Stimulated activated CD4-positive, alpha-beta T cell treated with anti-CD3 and anti-CD28 coated beads, Interleukin-12 subunit alpha, Interleukin-12 subunit beta, amount 100 ng/mL, for 48 hours (primary cell): ENCODE measurements around the gene MINAR2.

Experiments used
- DNase-seq, 3 donors: peaks; one replicate each; pipeline ENCODE4 v3.0.0-alpha.2; 2020; ENCODE audit warnings: low read depth in 2 of 3, low spot score in 1 of 3

The MINAR2 gene, protein sequence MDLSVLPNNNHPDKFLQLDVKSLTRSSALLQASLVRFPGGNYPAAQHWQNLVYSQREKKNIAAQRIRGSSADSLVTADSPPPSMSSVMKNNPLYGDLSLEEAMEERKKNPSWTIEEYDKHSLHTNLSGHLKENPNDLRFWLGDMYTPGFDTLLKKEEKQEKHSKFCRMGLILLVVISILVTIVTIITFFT

DNA sequence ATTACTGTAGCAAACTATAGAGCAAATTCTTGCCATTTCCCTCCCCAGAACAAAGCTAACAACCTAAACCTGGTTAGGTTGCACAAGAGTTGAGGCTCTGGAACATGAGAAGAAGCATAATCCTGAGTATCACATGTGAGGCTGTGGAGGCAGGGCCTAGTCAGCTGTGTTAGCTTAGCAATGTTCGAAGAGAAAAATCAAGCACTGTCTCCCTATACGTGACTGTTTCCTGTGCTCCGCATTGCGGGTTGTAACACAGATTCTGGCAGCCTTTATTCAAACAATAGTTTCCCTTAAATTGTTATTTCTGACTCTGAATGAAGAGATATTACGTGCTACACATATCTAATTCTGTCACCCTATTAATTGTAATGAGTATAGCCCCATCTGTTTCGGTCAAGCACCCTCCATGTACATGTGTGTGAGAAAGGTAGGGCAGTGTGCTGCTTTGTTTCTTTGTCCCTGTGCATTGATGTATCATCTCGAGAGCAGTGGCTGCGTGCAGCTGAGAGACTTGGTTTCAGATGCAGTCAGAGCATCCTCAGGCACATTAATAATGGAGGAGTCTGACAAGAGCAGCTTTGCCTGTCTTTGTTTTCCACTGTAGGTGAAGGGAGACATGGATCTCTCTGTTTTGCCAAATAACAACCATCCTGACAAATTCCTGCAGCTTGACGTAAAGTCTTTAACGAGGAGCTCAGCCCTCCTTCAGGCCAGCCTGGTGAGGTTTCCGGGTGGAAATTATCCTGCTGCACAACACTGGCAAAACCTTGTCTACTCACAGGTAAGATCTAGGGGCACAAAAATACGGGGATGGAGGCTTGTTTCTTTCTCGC, at the start of gene MINAR2:
Gene MINAR2, plus strand, starts transcription at position 523 of the 836 bp plus-strand sequence. Its CDS starts 97 bp downstream, at position 620.
- DNase-seq: no peak

DNA sequence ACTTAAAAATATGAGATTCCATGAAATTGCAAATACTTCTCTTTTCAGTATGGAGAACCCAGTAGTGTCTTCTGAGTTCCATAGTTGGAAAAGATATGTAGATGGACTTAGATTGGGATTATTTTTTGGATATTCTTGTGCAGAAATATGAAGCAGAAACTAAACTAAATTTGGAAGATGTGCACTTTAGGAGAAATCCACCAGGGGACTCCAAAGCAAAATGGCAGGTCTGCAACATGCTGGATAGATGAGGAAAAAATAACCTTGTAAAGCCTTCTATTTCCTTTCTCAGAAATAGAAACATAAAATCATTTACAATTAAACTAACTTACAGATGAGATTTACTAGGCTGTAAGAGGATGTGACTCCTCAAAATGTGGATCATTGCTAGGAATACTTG, 49.2 kb upstream of the MINAR2 start:
- no peak for DNase-seq

DNA sequence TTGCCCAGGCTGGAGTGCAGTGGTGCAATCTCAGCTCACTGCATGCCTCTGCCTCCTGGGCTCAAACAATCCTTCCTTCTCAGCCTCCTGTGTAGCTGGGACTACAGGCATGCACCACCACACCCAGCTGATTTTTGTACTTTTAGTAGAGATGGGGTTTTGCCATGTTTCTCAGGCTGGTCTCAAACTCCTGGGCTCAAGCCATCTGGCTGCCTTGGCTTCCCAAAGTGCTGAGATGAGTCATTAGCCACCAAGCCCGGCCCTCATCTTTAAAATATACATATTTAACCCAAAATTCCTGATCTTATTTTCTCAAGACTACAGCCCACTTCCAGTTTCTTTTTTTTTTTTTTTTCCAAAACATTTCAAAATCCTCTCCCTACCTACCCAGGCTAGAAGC, 31.7 kb upstream of the MINAR2 start:
- DNase-seq: no peak

DNA sequence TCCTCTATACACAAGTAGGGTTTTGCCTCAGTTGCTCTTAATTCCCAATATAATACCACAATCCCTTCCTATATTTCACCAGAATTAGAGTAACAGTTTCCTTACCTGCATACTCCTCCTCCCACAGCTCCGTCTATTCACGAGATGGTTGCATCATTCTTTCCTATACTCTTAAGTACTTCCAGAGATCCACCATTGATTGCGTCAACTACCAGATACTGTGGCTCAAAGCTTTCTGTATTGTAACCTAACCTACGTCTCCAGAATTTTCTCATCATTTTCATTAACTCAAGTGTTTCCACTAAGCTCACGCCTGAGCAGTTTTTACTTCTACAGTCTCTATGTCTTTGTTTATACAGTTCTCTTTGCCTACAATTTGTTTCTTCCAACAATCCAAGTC, 31.2 kb upstream of the MINAR2 start:
- DNase-seq: no peak

DNA sequence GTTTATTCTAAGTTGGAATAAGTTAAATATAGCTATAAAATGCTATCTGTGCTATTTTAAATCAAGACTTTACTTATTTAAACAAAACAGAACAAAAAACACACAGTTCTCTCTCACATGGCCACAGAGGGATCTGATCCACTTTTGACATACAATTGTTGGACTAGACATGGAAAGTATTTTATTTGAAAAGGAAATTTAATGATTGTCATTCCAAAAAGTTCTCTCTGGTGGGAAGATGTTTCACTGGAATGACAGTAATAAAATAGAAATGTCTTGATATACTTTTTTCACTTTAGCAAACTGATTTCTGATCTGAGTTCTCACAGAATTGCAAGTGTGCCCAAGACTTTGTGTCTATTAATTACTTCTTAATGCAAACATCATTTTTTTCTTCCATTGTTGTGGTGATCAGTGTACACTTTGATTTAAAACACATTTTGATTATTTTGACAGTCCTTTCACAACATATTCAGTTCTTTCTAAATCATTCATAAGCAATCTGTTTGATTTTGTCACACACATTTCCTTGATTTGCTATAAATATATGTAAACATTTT, 30.1 kb upstream of the MINAR2 start:
- DNase-seq: no peak

DNA sequence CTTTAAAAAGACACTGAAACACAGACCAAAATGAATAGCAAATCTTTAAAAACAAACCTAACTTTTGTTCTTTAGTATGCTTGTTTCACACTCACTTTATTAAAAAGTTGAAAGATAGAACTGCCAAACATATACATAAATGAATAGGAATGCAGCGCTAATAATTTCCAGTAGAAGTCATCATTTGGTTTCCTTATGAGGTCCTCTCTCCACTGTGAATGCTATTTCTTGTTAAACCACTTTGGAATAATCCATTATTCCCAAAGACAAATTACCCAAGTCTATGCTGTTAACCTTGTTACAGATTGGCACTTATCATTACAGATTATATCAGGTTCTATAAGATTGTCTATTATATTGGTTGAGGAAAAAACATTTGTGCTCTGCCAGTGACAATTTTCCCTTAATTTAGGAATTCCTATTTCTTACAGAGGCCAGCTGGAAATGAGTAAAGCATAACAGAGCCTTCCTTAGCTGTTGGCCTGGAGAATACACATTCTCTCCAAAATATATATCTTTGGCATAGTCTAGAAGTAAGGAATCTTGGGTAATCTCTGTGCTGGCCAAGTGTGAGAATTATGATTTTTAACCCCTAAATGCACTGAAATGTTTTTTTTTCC, 29.3 kb upstream of the MINAR2 start:
- DNase-seq: no peak

DNA sequence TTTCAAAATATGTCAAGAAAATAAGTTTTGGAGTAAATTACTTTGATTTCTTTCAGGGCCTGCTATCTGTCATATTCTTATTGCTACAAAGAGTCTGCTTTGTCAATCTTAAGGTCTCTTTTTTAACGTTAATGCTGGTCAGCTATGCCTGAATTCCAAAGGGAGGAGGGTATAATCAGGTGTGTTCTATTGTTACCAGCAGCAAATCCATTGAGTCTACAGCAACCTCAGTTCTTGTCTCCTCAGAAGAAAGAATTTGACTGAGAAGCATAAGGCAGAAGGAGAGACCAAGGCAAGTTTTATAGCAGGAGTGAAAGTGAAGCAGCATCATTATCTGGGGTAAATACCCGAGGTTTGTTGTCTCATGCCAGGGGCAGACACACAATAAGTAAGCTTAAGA, 23.7 kb upstream of the MINAR2 start:
- no peak for DNase-seq

DNA sequence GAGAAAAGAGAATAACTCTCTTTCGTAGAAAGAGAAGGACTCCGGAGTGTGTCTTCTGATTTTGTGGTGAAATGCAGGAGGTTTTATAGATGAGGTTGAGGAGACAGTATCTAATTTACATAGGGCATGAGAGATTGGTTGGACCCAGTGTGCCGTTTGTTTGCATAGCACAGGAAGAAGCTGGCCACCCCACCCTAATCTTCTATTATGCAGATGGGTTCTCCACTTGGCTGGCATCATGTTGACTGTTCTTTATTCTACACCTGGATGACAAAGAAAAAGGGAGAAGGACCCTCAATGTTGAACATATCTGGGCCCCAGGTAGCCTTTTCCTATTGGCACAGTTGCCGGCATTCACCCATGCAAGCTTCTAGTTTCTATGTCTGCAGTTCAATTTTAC, 23.2 kb upstream of the MINAR2 start:
- no peak for DNase-seq

DNA sequence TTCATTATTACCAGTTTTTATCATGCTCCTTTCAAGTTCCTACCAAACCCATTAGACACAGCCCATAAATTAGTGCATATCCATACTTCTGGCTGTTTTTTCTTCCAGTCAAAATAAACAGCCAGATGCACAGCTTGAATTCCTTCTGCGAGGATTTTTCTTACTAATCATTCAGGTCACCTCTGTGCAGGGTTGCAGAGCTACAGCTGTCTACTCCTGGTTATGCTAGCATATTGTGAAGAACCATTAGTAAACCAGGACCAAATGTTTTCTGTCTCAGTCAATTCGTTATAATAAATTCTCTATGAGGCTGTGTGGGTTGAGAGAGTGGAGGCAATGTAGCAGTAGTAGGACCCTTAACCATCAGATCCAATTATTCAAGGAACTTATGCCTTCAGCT, 8.1 kb upstream of the MINAR2 start:
- no peak for DNase-seq

DNA sequence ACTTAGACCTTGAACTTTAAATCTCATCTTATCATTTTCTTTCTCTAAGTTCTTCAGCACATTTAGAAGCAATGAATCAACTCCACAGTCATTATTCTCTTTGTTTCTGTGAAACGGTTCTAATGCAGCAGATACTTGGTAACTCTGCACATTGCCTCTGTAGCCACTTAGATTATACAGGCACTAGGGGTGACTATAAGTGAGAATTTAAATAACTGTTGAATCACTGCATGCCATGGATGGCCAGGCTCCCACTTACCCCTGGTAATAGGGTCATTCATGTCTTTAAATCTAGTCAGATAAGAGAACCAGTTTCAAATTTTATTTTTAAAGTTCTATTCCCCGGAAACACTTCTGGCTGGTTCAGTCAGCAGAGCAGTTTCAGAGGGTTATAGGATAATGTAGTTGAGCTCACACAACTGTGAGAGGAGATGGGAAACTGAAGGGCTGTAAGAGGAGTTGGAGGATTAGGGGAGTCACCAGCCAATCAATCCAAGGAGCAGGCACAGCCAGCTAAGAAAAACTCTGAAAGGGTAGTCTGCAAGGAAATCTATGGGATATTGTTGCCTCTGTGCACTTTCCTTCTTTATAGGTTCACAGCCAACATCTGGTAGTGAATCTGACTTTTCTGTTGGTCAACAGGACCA, 4.2 kb upstream of the MINAR2 start:
- DNase-seq: no peak

DNA sequence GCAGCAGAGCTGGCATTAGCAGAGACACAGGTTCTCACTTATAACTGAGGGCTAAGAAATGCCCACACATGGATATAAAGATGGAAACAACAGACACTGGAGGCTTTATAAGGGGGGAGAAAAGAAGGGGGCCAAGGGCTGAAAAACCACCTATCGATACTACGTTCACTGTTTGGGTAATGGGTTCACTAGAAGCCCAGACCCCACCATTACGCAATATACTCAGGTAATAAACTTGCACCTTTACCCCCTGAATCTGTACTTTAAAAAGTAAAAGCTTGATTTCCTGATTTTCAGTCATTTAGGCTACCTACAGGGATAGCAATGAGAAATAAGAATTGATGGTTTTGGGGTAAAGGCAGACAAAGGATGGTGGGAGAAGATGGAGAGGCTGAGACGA, 1.9 kb upstream of the MINAR2 start:
- DNase-seq: no peak

DNA sequence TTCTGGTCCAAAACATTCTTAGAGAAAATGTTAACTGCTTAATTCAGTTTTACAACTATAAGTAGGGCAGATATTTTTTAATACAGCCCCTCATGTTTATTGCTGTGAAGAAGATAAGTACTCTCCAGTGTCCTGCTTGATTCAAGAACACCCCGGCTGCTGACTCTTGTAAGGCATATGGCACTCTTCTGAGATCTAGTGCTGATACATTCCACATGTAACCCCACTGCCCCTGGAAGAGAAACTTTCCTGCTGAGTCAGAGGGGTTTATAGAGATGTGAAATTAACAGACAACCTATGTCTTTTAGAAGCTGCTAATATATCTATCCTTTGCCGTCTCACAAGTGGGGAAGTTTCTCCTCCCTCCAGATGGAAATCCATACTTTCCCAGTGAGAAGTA, 1.0 kb upstream of the MINAR2 start:
- no peak for DNase-seq

DNA sequence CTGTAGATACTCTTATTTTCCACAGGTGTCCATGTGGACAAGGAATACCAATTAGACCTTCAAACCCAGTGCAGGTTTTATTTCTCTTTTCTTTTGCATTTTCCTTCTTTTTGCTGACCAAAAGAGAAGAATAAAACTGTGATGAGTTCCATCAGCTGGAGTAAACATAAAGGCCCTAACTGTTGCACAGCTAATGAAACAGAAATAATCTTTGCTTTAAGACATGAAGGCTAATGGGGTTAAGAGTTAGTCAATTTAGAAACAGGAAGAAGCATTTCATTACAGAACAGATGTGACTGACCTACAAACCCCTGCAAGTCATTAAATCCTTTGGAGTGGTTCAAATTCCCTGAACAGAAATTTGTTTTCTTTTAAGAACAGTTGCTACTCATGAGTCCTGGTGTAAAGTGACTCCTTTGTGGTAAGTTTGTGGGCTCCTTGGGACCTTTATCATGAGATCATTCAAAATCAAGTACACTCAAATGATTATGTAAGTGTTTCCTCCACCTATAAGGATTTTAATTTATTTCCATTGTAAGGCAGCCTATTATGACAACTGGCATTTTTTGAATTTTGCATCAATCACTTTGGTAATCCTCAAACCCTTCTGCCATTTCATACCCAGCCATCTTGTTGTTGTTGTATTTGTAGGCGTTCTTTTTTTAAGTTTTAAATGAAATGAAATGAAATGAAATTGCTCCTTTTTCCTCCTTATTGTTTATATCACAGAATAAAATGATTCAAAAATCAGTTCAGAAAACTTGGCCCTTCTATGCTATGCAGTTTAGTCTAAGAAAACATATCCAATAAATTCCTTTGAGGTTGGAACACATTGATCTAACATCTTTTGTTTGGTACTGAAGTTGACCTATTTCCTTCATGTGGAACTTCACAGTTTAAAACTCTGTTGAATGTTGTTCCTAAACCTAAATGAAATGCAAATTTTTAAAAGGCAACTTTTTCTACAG, 1.3 kb downstream of the MINAR2 start:
- no peak for DNase-seq

DNA sequence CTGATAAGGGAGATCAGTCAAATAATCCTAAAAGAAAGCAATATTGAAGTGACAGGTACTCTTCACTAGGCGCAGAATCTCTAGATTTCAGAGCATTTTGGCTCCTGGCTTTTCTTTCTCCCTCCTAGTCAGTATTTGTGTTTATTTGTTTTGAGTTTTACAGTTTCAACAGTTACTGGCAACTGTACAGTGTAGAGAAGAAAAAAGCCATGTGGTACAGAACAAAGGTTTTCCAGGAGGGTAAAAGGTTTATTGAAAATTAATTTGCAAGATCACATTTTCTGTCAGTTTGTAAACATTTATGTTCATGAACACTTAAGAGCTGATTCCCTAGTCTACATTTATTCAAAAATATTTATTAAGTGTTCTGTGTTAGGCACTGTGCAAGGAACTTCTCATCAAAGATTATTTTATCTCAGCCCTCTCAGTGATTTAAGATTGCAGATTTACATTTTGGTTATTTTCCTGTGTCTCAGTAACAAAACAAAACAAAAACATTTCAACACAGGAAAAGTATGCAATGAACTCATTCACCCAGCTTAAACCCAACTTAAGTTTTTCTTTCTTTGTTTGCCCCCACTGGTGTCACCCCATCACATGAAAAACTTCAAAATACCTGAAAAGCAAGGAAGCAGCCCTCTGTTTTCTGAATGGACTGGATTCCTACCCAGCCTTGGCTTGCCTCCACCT, 12.9 kb downstream of the MINAR2 start:
- DNase-seq: no peak

DNA sequence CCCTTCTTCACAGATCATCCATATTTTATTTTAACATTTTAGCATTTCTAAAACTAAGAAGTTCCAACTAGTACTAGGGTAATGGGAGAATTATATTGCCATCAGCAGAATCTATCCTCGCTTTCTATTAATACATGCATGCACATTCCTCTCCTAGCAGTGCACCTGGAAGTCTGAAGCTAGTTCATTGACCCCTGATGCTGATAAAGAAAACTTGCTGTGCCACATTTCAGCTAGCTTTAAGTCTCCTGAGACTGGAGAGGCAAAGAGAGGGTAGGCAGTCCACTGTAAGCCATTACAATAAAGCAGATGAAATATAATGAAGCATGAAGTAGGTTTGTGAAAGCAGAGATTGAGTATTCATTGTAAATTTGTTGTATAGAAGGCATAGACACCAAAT, 15.8 kb downstream of the MINAR2 start:
- DNase-seq: no peak

DNA sequence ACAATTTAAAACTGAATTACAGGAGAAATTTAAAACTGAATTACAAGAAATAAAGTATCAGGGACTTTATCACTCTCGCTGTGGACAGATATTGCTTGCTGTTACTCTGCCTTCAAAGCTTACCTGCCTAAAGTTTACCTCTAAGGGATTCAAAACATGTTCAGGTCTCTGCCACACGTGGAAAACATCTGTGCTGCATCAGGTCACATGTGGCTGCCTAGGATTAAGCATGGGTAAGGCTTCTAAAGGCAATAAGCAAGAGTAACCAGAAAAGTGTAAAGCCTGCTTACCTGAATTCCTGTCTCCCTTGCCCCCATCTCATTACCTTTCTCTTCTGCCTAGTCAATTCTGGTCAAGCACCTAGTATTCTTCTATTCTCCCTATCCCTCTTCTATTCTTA, 18.9 kb downstream of the MINAR2 start:
- DNase-seq: no peak

DNA sequence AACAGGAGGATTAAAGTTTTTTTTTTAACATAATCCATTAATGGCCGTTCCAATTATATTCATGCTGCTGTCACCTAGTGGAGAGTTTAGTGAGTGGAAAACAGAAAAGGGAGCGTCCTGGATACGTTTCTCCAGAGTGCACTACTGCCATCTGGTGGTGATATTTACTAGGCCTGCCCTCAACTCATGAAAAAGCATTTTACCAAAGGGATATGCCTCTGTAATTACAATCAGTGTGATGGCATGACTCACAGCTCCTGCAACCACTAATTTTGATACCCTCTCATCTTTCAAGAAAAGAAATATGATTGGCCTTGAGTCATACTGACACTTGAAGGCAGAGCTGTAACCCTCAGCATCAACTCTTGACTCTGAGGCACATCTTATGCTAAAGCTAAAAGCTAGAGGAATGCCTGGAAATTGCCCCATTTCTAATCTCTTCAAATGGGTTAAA, 20.1 kb downstream of the MINAR2 start:
- peak; percentile 47 to 82 (median 54) for DNase-seq

DNA sequence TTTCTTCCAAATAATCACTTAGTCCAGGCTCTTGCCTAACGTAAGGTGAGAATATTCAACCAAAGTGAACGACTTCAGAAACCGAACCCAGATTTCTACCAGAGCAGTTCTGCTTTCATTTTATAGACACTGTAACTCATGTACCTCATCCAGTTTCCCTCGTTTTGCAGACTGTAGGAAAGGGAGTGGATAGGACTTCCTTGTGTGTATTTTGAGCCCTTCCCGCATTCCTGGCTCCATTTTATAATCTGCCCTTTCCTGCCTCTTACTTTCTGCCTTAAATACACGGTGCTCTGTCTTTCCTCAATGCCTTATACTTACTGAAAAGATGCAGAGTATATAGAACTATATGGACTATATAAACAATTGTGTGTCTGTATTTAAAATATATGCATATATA, 20.8 kb downstream of the MINAR2 start:
- no peak for DNase-seq

DNA sequence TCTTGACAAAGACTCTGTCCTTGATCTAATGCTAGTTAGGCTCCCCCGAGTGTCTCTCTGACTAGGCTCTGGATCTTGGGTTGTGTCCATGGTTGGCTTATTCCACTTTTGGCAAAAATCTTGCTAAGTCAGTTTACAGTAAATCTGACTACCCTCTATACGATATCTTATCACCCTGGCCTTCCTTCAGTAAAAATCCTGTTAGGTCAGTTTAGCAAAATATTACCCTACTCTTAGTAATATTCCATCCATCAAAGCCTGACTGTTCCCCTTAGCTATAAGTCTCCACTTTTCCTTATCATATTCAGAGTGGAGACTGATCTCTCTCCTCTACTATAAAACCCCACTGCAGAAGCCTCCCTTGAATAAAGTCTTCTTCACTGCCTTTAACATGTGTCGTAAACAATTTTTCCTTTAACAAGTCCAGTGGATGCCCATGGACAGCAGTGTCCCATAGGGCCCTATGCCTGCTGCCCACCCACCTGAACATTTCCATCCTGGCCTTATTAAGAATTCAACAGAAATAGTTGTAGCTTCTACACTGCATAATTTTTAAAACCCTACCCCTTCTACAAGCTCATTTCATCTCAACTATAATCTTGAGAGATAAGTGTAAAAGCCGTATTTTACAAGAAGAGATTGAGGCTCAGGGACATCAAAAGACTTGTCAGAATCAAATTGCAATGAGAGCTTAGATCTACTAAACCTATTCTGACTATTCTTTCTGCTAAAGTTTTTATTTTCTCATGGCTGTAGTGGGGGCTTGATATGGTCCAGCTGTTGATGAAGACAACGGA, 22.3 kb downstream of the MINAR2 start:
- no peak for DNase-seq
